ENCODE results near the gene KPNA1. TPM values are rescaled to one million over a fixed set of nuclear protein-coding genes. Genes with fewer than 3 reads are reported as not detected.

The KPNA1 gene
- total and polyA plus RNA-seq, 2 of the 13 experiments (the other 11 are each of a cell fraction or from before 2014, with no cell fraction given): 15.4 to 30.0 TPM

- TF ChIP-seq, protein P1, sequence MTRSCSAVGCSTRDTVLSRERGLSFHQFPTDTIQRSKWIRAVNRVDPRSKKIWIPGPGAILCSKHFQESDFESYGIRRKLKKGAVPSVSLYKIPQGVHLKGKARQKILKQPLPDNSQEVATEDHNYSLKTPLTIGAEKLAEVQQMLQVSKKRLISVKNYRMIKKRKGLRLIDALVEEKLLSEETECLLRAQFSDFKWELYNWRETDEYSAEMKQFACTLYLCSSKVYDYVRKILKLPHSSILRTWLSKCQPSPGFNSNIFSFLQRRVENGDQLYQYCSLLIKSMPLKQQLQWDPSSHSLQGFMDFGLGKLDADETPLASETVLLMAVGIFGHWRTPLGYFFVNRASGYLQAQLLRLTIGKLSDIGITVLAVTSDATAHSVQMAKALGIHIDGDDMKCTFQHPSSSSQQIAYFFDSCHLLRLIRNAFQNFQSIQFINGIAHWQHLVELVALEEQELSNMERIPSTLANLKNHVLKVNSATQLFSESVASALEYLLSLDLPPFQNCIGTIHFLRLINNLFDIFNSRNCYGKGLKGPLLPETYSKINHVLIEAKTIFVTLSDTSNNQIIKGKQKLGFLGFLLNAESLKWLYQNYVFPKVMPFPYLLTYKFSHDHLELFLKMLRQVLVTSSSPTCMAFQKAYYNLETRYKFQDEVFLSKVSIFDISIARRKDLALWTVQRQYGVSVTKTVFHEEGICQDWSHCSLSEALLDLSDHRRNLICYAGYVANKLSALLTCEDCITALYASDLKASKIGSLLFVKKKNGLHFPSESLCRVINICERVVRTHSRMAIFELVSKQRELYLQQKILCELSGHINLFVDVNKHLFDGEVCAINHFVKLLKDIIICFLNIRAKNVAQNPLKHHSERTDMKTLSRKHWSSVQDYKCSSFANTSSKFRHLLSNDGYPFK (CRISPR knock-in tag; IDR thresholded peaks at IDR 0.05; ENCODE audit: borderline replicate concordance): no peak
- no peak for TF ChIP-seq TBX3 (IDR thresholded peaks at IDR 0.05; ENCODE audit: borderline replicate concordance)
Observed at GRCh38 chr3:122484985-122485384, 29.8 kb downstream of the KPNA1 start (continued).

- TF ChIP-seq RCOR2 (CRISPR knock-in tag; IDR thresholded peaks at IDR 0.05) (no peak), ZBTB26 (CRISPR knock-in tag; IDR thresholded peaks at IDR 0.05; ENCODE audit: borderline replicate concordance) (no peak), RFXANK (CRISPR knock-in tag; IDR thresholded peaks at IDR 0.05) (no peak), ZNF430 (CRISPR knock-in tag; IDR thresholded peaks at IDR 0.05) (no peak), BCL6 (CRISPR knock-in tag; IDR thresholded peaks at IDR 0.05) (no peak), BATF2 (CRISPR knock-in tag; IDR thresholded peaks at IDR 0.05) (no peak)
- Histone ChIP-seq H3K4me2 (ENCODE audit: low read depth, low read length) (no peak overlapping the region), H3K4me1 (ENCODE audit: insufficient read depth, low read length) (no peaks in the 10 kb centered on the region), H2AFZ (ENCODE audit: low read length) (no peak overlapping the region), H4K20me1 (ENCODE audit: insufficient read depth, low read length) (peaks cover 6% of the 10 kb centered on the region; the same call in 1 of the 2 replicates), H3K27me3 (ENCODE audit: control insufficient read depth in 1 of 2, insufficient read depth in 2 of 2, low read length in 2 of 2) (no peaks in the 10 kb centered on the region), H3K9ac (ENCODE audit: insufficient read depth, low read depth, low read length) (no peak overlapping the region), H3K36me3 (replicated peaks in 1 of 2; ENCODE audit: control insufficient read depth in 1 of 2, insufficient read depth in 2 of 2, low read length in 2 of 2) (peaks cover 1 to 6% of the 10 kb centered on the region in 2 experiments; a peak in 1 of 5 replicates), H3K4me3 (replicated peaks in 1 of 3; ENCODE audit: insufficient read depth in 1 of 3, low read depth in 2 of 3, low read length in 3 of 3) (no peak overlapping the region), H3K9me3 (ENCODE audit: low read length) (no peaks in the 10 kb centered on the region), H3K27ac (ENCODE audit: extremely low read length, insufficient read depth, low read length) (no peak overlapping the region), H3K79me2 (ENCODE audit: insufficient read depth, low read length) (peaks cover 25% of the 10 kb centered on the region)
- intact Hi-C loops (cut with micrococcal nuclease; ENCODE audit: unreplicated experiment): no loop called here
- DNase-seq (ENCODE audit: low spot score) (no peak), FAIRE-seq (no peak), ATAC-seq (no peak)
- POLR2A ChIA-PET: no interaction called here
- BruUV-seq (replicated peaks): no TSS peak
- in situ Hi-C loops (cut with HindIII; ENCODE audit: extremely low pct_ligation_motif_present, low pct_unique_long_range_greater_than_20kb): no loop called here
- CTCF ChIA-PET (ENCODE audit: low intra/inter-chr PET ratio, low total read pairs): no interaction called here
- 95% methylated on average over 3 of the region's 3 CpGs for WGBS (ENCODE audit: low lambda C conversion rate)
Observed at GRCh38 chr3:122481390-122481789, 33.3 kb downstream of the KPNA1 start.

All from HepG2 (cell line).